GM21619 (cell line): ENCODE results near the gene ASCC2.

ENCODE experiments used
- ATAC-seq: cut with Tn5 transposase; IDR thresholded peaks from one replicate; pipeline ENCODE4 v1.9.1; 2021; ENCODE audit not compliant: unreplicated experiment

ASCC2 gene

GRCh38 chr22:29793396-29793795 is 44.7 kb downstream of the ASCC2 start:
- ATAC-seq, result no peak

GRCh38 chr22:29790061-29790460 is 48.0 kb downstream of the ASCC2 start:
- ATAC-seq, result no peak

GRCh38 chr22:29788339-29789279 is 49.5 kb downstream of the ASCC2 start:
- ATAC-seq, result no peak

GRCh38 chr22:29787371-29787980 is 50.6 kb downstream of the ASCC2 start:
- ATAC-seq, result no peak

- no peak for ATAC-seq
These were observed 52.0 kb downstream of the ASCC2 start for GRCh38 chr22:29786031-29786430.

- no peak for ATAC-seq
These were observed 53.4 kb downstream of the ASCC2 start for GRCh38 chr22:29784451-29785361.

- no peak for ATAC-seq
These were observed 55.8 kb downstream of the ASCC2 start for GRCh38 chr22:29782061-29782845.

- no peak for ATAC-seq
These were observed 57.1 kb downstream of the ASCC2 start for GRCh38 chr22:29780748-29781676.

GRCh38 chr22:29780220-29780619 is 57.9 kb downstream of the ASCC2 start:
- no peak for ATAC-seq

GRCh38 chr22:29773233-29773632 is 64.8 kb downstream of the ASCC2 start:
- ATAC-seq, result no peak

GRCh38 chr22:29772170-29772641 is 65.9 kb downstream of the ASCC2 start:
- ATAC-seq, result no peak

- ATAC-seq, result no peak
These were observed 68.3 kb downstream of the ASCC2 start for GRCh38 chr22:29769723-29770321.

- ATAC-seq, result no peak
These were observed 69.9 kb downstream of the ASCC2 start for GRCh38 chr22:29768052-29768693.

- ATAC-seq, result peak; percentile 54
These were observed 70.7 kb downstream of the ASCC2 start, which contains the start of gene UQCR10 for GRCh38 chr22:29767171-29768051. TSS of gene UQCR10 (plus strand) at chr22:29767369. CDS start at chr22:29767399, 30 bp downstream.

- ATAC-seq, result peak; percentile 89
These were observed 71.4 kb downstream of the ASCC2 start, which contains the start of gene ZMAT5 for GRCh38 chr22:29766632-29767170. TSS of gene ZMAT5 (minus strand) at chr22:29767007. CDS start at chr22:29748544, 18,463 bp downstream.

GRCh38 chr22:29765905-29766631 is 72.0 kb downstream of the ASCC2 start:
- ATAC-seq, result no peak
